Stimulated activated CD8-positive, alpha-beta memory T cell treated with anti-CD3 and anti-CD28 coated beads, Interleukin-4, amount 100 ng/mL, for 4 hours (primary cell): ENCODE data around the gene UBE2I.

Experiments used
- DNase-seq, 2 donors: peaks; one replicate each; pipeline ENCODE4 v3.0.0-alpha.2; 2020; ENCODE audit warnings: low read depth in 2 of 2, low spot score in 1 of 2

The UBE2I gene

GRCh38 chr16:1341495-1342420 is 32.3 kb downstream of the UBE2I start:
- DNase-seq: no peak

GRCh38 chr16:1342526-1343427 is 33.3 kb downstream of the UBE2I start:
- DNase-seq: peak; percentile 86 to 90

DNA sequence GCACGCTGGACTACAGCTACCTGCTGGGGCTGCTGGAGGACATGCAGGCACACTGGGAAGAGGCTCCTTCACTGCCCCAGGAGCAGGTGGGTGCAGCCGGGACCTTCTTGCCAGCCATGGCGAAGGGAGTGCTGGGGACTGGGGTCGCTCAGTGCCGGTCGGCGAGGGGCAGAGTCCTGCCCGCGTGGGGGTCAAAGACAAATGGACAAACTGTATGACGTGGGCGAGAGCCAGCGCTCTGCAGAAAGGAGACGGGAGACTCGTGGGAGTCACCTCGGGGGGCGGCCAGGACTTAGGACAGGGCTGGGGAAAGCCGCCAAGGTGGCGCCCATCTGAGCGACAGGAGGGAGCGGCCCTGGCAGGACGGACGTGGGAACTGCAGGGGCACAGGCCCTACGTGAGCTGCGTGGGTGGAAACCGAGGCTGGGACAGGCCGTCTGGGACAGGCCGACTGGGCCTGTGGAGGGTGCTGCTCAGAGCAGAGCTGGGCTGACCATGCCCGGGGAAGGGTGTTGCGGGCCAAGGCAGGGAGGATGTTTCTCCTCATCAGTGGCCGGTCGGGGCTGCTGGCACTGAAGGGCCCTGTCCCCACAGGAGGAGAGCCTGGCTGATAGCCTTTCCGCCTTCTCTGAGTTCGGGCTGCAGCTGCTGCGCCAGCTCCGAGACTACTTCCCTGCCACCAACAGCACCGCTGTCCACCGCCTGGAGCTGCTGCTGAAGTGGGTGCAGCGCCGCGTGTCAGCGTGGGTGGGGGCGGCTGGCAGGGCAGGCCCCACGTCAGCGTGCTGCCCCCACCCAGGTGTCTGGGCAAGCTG is 34.2 kb downstream of the UBE2I start:
- no peak for DNase-seq

GRCh38 chr16:1344499-1344898 is 35.1 kb downstream of the UBE2I start:
- no peak for DNase-seq

GRCh38 chr16:1345087-1345486 is 35.7 kb downstream of the UBE2I start:
- no peak for DNase-seq

GRCh38 chr16:1345651-1346421 is 36.4 kb downstream of the UBE2I start:
- no peak for DNase-seq

DNA sequence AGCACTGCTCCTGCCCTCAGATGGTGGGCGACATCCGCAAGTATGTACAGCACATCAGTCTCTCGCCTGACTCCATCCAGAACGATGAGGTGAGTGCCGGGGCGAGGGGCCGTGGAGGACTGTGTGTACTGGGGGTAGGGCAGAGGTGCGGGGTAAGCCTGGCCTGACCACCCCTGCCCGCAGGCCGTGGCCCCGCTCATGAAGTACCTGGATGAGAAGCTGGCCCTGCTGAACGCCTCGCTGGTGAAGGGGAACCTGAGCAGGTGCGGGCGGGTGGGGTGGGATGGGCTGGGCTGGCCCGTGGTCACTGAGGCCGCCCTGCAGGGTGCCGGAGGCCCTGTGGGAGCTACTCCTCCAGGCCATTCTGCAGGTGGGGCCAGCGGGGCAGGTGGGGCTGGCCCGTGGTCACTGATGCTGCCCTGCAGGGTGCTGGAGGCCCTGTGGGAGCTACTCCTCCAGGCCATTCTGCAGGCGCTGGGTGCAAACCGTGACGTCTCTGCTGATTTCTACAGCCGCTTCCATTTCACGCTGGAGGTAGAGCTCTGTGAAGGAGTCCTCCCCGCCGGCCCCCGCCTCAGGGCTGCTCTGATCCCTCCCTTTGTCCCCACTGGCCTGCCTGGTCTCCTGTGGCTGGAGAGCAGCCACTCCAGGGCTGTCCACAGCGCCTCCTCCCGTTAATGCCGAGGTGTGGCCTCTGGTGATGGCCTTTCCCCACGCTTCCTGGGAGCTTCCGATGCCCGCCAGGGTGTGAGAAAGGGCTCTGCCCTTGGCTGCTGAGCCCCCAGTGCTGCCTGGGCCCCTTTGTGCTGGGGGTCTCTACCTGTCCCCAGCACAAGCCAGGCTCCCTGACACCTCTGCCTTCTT is 37.2 kb downstream of the UBE2I start:
- no peak for DNase-seq

GRCh38 chr16:1347286-1347855 is 37.9 kb downstream of the UBE2I start:
- no peak for DNase-seq

DNA sequence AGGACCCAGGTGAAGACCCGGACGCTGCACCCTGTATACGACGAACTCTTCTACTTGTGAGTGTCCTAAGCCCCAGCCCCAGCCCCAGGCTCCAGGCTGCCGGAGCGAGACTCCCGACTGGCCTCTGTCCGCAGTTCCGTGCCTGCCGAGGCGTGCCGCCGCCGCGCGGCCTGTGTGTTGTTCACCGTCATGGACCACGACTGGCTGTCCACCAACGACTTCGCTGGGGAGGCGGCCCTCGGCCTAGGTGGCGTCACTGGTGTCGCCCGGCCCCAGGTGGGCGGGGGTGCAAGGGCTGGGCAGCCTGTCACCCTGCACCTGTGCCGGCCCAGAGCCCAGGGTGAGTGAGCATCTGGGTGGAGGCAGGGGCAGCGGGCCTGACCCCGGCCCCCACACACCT is 38.5 kb downstream of the UBE2I start:
- DNase-seq: no peak

- no peak for DNase-seq
These were observed 39.0 kb downstream of the UBE2I start for GRCh38 chr16:1348441-1348840.

GRCh38 chr16:1348926-1349325 is 39.5 kb downstream of the UBE2I start:
- no peak for DNase-seq

DNA sequence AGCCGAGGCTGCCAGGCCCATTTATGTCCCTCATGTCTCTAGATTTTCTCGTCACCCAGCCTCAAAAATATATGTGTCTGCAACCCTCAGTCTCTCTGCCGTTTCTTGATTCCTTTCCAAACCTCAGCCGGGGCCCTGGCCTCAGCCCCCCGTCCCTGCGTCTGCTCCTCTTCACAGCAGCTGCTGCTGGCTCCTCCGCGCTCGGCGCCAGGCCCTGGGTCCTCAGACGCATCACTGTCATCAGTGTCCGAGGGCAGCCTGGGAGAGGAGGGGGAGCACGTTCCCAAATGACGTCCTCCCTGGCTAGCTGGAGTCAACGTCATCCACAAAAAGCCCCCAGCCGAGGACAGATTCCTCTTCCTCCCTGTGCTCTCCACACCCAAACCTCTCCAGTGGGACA is 39.9 kb downstream of the UBE2I start:
- DNase-seq: no peak

- DNase-seq: no peak
These were observed 40.5 kb downstream of the UBE2I start for GRCh38 chr16:1349951-1350350.

DNA sequence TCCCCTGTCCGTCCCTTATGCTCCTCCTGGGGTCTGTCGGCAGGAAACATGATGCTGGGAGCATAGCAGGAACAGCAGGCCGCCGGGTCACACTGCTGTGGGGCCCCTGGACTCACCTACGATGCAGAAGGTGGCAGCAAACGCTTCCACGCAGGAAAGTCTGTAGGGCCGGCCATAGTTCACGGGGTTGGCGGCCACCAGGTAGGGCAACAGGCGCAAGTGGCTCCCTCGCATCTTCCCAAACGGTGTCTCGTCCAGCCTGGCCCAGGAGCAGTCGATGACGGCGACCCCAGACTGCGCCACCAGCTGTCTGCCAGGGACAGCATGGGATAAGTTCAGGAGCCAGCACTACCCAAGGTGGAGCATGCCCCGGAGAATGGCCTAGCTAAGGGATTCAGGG is 41.3 kb downstream of the UBE2I start:
- DNase-seq: no peak

DNA sequence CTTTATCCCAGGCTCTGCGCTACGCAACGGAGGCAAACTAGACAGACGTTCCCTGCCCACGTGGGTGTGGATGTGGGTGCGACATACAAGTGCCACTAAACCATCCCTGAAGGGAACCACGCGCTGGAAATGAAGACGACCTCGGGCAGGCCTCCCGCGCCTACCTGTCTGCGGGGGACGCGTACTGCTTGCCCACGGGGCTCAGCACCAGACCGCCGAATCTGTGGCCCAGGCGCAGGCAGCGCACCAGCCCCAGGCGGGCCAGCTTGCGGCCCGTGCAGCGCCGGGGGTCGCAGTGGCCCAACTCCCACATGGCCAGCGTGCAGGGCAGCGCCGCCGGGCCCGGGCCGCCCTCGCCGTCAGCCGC is 41.8 kb downstream of the UBE2I start:
- DNase-seq: no peak

DNA sequence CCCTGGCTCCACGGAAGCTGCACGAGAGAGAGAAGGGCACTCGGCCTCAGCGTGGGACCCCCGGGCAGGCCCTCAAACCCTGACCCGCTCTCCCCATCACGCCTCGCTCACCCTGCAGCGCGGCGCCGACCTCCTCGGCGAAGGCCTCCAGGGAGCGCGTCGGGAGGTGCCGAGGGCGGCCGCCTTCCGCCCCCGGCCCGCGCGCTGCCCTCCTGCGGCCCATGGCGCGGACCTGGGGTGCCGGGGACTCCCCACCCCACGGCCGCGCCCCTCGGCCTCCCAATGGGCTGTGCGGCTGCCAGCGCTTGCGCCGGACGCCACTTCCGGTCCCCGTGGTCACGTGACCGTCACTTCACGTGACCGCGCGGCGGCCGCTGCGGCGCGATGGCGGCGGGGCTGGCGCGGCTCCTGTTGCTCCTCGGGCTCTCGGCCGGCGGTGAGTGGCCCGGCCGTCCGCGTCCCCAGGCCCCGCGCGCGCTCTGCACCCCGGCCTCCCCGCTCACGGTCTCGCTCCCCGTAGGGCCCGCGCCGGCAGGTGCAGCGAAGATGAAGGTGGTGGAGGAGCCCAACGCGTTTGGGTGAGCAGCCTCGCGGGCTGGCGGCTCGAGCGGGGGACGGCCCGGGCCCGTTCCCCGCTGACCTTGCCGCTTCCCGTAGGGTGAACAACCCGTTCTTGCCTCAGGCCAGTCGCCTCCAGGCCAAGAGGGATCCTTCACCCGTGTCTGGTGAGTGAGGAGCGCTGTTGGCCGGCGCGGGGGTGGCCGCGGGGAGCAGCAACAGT is 42.3 kb downstream of the UBE2I start, which contains the start of the genes GNPTG and TSR3:
Gene GNPTG (plus strand): TSS at position 350 of the 781 bp plus-strand sequence. CDS start 35 bp downstream, at position 385.
Gene TSR3 (minus strand): TSS at position 297 of the 781 bp plus-strand sequence. CDS start 74 bp downstream, at position 223.
- peak; percentile 53 to 70 for DNase-seq

DNA sequence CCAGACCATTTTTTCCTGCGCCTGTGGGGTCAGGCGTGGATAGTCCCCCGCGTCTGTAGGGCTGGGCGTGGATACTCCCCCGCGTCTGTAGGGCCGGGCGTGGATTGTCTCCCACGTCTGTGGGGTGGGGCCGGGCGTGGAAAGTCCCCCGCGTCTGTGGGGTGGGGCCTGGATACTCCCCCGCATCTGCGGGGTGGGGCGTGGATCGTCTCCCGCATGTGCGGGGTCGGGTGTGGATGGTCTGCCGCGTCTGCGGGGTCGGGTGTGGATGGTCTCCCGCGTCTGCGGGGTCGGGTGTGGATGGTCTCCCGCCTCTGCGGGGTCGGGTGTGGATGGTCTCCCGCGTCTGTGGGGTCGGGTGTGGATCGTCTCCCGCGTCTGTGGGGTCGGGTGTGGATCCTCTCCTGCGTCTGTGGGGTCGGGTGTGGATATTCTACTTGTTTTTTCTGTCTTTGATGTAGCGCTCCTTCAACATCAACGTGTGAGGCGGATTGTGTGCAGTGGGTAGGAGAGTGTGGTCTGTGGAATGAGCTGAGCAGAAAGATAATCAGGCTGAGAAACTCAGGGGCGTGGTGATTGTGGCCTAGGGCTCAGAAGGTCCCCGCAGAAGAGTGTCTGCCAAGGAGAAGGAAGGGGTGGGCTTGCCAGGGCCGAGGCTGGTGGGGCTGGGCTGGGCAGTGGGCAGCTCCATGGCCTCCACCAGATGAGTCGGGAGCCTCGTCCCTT is 45.5 kb downstream of the UBE2I start:
- no peak for DNase-seq
